Measurements from ENCODE around the gene DCTD. TPM values are rescaled to one million over a fixed set of nuclear protein-coding genes. Genes with fewer than 3 reads are reported as not detected.

Gene DCTD
- total RNA-seq, 1 experiment from 2014 or later: 100 TPM

- Histone ChIP-seq H3K56ac (ENCODE audit: insufficient read length, low read depth, low read length) (no peak overlapping the region), H2BK15ac (ENCODE audit: low read depth, low read length) (no peak overlapping the region), H4K91ac (ENCODE audit: insufficient read length, low read depth, low read length) (no peak overlapping the region), H4K8ac (replicated peaks; ENCODE audit: insufficient read length, low read depth, low read length) (no peak overlapping the region), H3K14ac (ENCODE audit: insufficient read depth, low read length) (no peak overlapping the region), H4K5ac (ENCODE audit: insufficient read length, low read depth, low read length) (no peak overlapping the region), H3K4ac (ENCODE audit: low read depth, low read length) (no peak overlapping the region), H3K79me2 (ENCODE audit: insufficient read depth, low read length) (no peaks in the 10 kb centered on the region), H2AK5ac (ENCODE audit: insufficient read length, low read length) (no peak overlapping the region), H3K23ac (ENCODE audit: insufficient read length, low read depth, low read length) (no peak overlapping the region), H3K23me2 (ENCODE audit: insufficient read length, low read depth, low read length, poor library complexity, severe bottlenecking) (no peaks in the 10 kb centered on the region), H4K20me1 (ENCODE audit: control insufficient read depth, insufficient read depth, insufficient read length) (no peaks in the 10 kb centered on the region), H3K27me3 (ENCODE audit: insufficient read depth, low read length) (no peaks in the 10 kb centered on the region), H3K9me3 (ENCODE audit: control insufficient read depth, low read depth, low read length) (no peaks in the 10 kb centered on the region), H2BK5ac (ENCODE audit: insufficient read length, low read length) (no peak overlapping the region), H3K18ac (ENCODE audit: insufficient read length, low read depth, low read length) (no peak overlapping the region), H2BK12ac (ENCODE audit: insufficient read length, low read depth, low read length) (no peak overlapping the region), H3K4me2 (ENCODE audit: insufficient read depth, insufficient read length, low read length) (no peak overlapping the region), H3K79me1 (ENCODE audit: insufficient read depth, low read depth, low read length, poor library complexity, severe bottlenecking) (no peaks in the 10 kb centered on the region), H2BK120ac (ENCODE audit: low read depth, low read length, poor library complexity, severe bottlenecking) (no peak overlapping the region), H3K9ac (ENCODE audit: extremely low read depth, insufficient read length, low read length) (no peak overlapping the region), H2BK20ac (ENCODE audit: low read depth, low read length, poor library complexity, severe bottlenecking) (no peak overlapping the region), H2AFZ (ENCODE audit: low read length) (no peak overlapping the region), H3K27ac (ENCODE audit: insufficient read length, low read depth, low read length) (no peak overlapping the region), H3T11ph (ENCODE audit: low read length) (no peak overlapping the region), H3K4me1 (ENCODE audit: insufficient read depth, low read length) (no peaks in the 10 kb centered on the region)
- H3K27ac Mint-ChIP-seq: no peak overlapping the region
- no peaks in the 10 kb centered on the region for H3K4me1 Mint-ChIP-seq
- H3K27me3 Mint-ChIP-seq (ENCODE audit: low read depth): no peaks in the 10 kb centered on the region
- no peak for TF ChIP-seq CTCF (conservative IDR thresholded peaks at IDR 0.05)
- no peaks in the 10 kb centered on the region for H3K9me3 Mint-ChIP-seq
- H3K36me3 Mint-ChIP-seq (ENCODE audit: insufficient read depth in 1 of 3, low read depth in 3 of 3): no peaks in the 10 kb centered on the region
- no peak overlapping the region for H3K4me3 Mint-ChIP-seq
- WGBS (ENCODE audit: extremely low coverage, insufficient read length, low lambda C conversion rate): no CpG with 5 or more reads among the region's 3 CpGs
- no peak for DNase-seq
Observed at GRCh38 chr4:182929296-182929695, 12.1 kb upstream of the DCTD start.
